Activated CD4-positive, alpha-beta T cell treated with anti-CD3 and anti-CD28 coated beads, Interleukin-2, Interleukin-6, amounts not matched to agents 100 ng/mL and 50 ng/mL, durations not matched to agents 16 hours and 8 hours (primary cell): Measurements from ENCODE around the gene PSAT1.

Experiments used
- DNase-seq: peaks from one replicate; pipeline ENCODE4 v3.0.0-alpha.2; 2020

Gene PSAT1

DNA sequence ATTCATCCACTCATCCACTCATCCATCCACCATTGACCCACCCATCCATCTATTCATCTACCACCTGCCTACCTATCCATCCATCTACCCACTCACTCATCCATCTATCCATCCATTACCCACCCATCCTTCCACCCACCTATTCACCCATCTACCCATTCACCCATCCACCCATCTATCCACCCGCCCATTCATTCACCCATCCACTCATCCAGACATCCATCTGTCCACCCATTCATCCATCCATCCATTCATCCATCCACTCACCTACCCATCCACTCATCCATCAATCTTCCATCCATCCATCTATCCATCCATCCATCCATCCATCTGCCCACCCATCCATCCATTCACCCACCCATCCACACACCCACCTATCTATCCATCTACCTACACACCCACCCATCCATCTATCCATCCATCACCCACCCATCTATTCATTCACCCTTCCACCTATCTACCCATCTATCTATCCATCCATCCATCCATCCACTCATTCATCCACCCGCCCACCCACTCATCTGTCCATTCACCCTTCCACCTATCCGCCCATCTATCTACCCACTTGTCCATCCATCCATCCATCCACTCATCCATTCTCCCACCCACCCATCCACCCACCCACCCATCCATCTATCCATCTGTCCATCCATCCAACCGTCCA is 23.2 kb downstream of the PSAT1 start:
- no peak for DNase-seq

DNA sequence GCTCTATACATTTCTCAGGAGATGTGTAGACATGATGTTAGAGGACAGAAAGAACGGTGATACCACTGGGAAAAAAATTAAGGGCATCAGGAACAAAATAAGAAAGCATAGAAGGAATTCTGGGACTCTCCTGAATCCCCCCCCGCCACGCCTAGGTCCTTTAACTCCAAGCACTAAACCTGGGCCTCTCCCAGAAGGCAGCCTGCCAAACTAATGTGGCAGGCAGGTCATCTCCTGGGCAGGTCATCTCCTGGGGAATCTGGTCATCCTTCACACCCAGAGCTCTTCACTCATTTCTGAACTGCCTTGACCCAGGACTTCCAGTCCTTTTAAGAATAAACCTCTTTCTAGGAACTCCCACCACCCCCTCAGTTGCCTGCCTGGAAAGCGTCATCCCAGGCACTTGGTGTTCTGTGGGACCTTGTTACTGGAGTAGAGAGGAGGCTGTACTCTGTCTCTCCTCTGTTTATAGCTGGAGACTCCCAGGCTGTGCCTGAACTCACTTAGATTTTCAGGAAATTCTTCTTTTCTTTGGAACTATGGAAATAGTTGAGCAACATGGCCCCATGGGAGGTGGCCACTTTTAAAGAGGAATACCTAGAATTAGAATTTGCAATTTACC is 24.1 kb downstream of the PSAT1 start:
- no peak for DNase-seq

DNA sequence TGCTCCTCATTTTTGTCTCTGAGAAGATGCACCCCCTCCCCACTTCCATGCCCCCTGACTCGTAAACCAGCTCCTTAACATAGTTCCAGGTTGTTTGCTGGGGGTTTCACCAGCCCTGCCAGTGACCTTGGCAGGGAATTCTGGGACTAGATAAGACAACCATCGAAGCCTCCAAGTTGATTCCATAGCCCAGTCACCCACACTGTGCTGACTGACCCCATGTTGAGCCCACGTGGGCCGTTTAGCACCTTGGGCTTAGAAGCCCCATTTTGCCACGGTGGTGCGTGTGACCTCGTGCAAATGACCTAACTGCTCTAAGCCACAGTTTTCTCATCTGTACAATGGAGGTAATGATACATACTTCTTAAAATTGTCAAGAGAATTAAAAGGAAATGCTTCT is 24.6 kb downstream of the PSAT1 start:
- DNase-seq, result no peak

DNA sequence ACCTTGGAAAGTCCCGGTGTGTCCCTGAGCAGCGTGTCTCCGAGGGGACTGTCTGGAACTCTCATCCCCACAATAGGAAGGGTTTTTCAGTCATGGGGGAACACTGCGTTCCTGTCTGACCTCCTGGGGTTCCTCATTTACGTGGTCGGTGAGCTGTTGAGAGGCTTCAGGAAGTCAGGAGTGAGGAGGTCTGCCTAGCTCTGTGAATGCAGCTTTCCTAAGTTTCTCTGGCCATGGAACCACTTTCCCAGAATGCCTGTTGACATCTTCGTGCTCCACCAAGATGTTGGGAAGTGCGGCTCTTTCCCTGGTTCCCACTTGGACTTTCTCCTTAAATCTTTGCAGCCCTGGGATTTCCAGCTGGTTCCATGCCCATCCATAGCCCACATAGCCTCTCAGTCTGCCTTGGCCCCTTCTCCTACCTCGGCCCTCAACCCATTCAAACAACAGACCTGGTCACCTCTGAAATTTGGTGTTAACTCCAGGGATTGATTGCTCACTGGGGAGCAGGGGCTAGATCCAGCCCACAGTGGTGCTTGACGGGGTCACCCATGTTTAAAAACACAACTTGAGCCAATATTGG is 27.2 kb downstream of the PSAT1 start:
- DNase-seq, result no peak

DNA sequence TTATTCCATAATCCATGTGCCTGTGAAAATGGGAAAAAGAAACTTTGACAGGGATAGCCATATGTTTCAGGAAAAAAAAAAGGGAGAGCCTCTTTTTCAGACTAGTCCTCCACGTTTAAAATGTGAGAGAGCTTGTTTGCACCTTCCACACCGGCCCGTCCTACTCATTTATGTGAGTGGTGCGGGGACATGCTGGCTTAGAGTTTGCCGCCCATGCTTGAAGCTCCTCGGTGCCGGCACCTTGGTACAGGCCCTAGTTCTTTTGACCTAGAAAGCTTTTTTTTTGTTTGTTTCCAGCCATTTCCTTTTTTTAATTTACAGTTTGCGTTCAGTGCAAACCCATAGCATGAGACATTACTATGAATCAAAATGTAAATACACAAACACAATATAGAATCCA is 27.8 kb downstream of the PSAT1 start:
- no peak for DNase-seq

DNA sequence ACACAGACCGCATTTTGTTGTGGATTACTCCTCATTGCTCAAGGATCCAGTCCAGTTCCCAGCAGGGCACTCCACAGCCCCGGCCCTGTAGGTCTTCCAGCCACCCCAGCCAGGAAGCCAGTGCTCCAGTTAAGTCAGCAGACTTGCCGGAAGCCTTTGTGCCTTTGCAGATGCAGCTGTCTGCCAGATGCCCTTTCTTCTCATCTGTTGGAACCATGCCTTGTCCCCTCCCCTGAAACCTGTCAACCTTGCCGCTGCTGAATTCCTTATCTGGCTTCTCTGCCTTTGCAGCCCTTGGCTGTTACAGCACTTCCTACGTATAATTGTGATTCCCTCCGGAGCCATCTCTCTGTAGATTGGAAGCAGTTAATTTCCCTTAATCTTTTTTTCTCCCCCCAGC is 28.4 kb downstream of the PSAT1 start:
- no peak for DNase-seq

DNA sequence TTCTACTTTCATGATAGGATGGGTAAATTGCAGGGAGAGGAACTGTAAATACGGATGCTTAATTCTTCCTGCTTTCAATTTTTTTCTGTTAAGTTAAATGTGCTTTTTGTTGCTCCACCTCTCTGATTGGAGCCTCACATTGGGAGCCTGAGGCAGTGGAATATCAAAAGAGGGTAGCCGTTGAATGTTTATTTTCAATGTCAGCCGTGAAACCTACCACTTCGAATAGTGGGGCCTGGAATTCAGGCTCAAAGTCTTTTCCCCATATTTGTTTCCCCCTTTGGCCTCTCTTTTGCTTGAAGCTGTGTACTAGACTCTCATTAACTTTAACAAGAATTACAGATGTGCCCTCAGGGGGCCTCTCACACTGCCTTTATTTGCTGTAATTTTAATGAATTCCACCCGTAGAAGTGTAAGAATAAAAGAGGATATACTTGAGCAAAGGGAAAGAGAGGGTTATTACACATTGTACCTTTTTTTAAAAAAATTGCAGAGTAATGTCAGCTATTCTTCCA is 29.0 kb downstream of the PSAT1 start:
- no peak for DNase-seq

DNA sequence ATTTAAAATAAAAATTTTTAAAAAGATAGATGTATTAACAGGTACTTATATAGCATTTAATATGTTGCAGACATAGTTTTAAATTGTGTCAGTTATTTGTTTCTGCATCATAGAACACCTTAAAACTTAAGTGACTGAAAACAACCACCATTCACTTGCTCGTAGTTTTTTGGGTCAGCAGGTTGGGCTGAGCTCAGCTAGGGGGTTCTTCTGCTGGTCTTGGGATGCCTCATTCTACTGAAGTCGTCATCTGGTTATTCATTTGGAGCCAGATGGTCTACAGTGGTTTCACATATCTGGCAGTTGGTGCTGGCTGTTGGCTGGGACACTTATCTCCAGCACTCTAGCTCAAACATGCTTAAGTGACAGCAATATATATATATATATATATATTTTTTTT is 29.6 kb downstream of the PSAT1 start:
- no peak for DNase-seq

DNA sequence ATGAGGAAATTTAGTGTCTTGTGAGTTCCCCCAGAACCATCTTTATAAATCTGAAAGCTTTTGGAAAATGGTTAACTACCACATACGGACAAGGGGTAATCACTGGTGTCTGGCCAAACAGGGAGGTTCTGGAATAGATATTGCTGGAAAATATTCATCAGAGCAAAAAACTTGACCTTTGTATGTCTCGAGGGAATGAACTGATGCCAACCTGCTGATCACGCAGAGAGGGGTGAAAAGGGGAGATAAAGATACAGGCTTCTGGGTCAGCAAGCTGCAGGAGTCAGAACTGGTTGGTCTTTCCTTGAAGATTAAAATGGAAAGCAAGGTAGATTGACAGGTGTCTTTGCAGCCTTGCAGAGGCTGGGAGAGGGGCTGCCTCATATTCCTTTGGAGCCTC is 35.5 kb downstream of the PSAT1 start:
- DNase-seq, result no peak

DNA sequence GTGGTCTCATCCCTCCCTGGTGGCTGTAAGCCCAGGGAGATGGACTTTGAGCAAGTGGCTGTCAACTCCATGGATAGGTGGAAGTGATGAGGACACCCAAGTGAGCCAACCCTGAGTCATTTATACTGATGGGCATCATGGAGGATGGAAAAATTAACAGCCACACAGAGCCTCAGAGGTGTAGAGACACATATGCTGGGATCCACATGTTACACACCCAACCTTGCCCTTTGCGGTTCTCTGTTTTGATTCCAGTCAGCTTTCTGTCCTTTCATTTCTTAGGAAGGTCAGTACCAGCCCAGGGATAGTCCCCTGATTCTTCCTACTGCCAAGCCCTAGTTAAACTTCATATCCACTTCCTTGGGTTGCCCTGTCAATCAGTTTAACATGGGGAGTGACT is 51.9 kb downstream of the PSAT1 start:
- no peak for DNase-seq

DNA sequence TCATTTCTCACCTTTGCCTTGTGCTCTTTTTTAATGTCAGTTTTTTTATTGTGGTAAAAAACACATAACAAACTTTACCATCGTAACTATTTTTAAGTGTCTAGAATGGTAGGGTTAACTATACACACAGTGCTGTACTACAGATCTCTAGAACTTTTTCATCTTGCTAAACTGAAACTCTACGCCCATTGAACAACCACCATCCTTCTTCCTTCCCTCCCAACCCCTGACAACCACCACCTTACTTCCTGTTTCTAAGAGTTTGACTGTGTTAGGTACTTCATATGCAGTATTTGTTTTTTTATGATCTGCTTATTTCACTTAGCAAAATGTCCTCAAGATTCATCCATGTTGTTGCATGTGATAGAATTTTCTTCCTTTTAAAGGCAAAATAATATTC is 54.9 kb downstream of the PSAT1 start:
- DNase-seq, result no peak

DNA sequence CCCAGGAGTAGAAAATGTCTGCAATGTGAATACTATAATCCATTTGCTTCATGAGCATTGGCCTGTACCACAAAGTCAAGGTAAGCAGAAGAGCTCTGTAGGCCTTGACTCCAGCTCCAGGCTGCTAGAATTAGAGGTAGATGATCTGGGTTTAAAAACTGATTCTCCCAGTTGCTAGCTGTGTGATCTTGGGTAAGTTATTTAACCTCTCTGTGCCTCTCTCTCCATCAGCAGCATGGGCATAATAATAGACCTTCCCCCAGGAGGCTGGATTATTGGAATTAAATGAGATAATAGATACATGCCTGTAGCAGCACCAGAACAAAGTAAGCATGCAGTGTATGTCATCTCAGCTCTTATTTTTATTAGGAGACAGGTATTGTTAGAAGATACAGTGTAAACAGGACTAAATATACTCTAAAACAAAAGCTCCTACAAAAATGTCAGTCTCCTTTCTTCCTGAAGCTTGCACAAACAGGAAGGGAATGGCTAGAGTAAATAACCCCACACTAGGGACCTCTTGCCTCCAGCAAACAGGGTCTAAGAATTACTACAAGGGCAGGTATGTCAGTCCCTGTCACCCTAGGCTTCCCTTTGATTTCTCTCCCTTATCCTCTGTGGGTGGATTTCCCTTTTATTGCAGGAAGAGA is 57.5 kb downstream of the PSAT1 start:
- DNase-seq, result no peak

DNA sequence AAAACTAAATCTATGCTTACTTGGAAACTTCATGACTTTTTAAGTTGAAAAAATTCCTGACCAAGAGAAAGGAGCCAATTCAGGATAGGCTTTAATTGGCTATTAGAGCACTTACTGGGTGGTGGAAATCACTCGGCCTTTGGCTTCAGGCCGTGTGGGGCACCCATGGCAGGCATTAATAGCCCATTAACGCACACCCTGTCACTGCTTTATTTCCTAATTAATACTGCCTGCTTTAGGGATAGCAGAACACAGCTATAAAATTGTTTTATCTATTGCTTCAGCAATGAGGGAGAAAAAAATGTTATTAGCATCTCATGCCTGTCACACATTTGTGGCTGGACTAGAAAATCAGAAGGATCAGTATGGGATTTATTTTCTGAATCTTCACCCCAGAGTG is 58.1 kb downstream of the PSAT1 start:
- DNase-seq, result no peak

DNA sequence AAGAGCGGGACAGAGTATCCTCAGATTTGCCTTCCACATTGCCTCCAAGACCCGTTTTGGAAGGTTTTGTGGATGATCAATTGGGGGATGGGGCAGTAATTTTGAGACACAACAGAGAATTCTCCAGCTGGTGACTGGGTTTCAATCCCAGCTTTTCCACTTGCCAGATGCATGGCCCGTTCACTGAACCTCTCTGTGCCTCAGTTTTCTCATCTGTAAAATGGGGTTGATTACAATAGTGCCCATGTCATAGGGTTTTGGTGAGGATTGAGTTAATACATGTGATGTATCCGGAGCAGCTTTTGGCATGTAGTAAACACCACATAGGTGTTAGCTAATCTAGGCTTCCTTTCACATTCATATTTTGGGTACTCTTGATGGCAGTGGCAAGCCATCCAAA is 59.7 kb downstream of the PSAT1 start:
- DNase-seq, result no peak

DNA sequence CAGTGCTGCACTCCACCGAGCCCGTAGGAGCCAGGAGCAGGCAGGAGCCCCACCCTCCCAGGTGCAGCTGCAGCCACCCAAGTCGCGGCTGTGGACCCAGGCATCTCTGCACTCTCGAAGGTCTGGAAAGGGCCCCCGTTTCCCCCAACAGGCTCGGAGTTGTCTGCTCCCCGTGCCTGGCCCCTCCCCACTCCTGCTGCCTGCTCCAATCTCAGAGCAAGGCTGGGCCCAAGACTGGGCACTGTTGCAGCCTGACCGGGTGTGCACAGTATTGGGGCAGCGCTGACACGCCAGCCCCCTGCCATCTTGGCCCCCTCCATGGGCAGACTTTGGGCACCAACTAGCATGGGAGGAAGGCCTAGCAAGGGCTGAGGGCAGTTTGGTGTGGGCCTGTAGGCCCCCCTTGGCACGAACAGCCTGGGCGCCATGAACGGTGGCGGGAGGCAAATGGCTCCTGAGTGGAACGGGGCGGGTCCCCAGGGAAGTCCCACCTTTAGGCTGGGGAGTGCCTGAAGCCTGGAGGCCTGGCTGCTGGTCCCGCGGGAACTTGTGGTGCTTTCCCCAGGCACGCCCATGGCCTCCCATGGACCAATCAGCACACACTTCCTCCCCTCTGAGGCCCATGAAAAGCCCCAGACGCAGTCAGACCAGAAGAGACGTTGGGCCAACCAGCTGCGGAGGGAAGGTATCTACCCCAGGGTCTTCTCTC is 60.4 kb downstream of the PSAT1 start:
- DNase-seq, result no peak

DNA sequence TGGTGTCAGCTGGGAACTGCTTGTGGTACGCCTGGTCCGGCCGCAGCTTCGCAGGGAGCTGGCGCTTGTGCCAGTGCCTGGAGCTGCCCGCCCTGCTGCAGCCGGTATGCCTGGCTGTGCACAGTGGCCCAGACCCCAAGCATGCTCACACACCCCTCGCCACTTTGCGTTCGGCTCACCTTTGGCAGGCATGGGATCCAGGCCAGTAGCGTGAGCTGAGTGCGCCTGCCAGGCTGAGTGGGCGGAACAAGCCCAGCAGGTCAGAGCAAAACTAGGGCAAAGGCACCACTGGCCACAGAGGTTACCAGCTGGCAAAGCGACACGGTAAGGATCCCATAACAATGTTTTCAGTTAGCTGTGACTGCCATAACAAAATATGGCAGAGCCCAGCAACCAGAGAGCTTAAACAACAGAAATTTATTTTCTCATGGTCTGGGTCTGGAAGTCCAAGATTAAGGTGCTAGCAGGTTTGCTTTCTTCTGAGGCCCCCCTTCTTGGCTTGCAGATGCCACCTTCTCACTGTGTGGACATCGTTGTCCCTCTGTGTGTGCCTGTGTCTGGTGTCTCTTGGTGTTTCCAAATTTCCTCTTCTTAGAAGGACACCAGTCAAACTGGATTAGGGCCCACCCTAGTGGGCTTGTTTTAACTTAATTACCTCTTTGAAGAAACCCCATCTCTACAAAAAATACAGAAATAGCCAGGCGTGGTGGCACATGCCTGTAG is 61.6 kb downstream of the PSAT1 start:
- DNase-seq, result no peak

DNA sequence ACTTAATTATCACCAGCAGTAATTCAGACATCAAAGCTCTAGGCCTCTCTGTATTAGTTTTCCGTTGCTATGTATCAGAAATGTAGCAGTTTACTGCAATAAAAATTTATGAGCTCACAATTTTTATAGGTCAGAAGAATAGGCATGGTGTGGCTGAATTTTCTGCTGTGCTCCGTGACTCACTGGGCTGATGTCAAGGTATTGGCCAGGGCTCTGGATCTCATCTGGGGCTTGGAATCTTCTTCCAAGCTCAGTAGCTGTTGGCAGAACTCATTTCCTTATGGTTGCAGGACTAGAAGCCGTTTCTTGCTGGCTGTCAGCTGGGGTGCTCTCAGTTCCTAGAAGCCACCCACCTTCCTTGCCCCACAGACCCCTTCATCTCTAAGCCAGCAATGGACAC is 66.3 kb downstream of the PSAT1 start:
- no peak for DNase-seq

DNA sequence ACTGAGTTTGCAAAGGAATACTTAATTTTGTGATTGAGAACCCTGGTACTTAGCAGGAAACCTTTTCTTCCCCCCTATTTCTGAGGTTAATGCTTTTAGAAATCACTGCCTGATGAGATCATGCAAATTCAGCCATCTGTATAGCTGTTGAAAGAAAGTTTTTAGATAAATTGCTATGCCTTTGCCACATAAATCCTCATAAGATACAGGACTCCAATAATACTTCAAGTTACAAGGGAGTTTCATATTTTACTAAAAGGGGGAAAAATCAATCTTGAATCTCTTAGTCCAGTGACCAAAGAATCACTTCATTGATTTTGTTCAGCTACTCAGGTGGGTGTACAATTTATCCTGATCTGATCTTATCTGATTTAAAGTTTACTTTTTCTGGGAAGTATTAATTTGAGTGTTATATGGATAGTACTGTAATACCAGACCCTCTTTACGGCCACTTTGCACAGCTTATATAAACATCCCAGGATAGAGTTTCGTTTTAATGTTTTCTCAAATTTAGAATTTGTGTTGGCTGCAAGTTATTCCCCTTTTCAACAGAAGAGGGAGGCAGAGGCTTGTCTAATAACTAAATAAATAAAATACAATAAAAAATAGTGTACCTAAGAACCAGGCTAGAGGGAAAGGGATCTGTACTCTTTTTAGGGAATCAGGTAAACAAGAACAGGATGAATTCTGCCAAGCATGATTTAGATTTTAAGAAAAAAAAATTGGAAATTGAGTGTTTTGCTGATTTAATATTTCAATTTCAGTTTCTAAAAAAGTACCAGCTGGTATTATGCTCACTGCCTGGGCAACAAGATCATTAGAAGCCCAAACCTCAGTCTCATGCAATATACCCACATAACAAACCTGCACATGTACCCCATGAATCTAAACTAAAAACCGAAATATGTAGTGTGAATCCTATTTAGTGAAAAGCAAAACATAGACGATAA is 69.1 kb downstream of the PSAT1 start:
- no peak for DNase-seq

DNA sequence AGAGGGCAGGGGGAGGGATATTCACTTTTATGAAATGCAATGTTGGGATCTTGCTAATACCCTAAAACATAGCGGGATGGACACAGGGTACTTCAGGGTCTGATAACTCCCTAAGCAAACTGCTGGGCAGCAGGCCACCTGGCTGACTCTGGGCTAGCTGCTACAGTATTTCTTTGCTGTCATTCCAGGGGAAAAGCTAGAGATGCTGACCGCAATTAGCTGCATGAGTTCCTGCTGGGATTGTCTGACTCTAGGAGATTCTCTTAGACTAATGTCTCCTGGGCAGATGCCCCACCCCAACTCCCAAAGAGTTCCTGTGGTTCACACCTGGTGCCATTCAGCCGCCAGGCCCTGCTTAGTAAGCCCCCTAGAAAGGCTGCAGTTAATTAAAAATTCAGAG is 69.9 kb downstream of the PSAT1 start:
- DNase-seq, result no peak

DNA sequence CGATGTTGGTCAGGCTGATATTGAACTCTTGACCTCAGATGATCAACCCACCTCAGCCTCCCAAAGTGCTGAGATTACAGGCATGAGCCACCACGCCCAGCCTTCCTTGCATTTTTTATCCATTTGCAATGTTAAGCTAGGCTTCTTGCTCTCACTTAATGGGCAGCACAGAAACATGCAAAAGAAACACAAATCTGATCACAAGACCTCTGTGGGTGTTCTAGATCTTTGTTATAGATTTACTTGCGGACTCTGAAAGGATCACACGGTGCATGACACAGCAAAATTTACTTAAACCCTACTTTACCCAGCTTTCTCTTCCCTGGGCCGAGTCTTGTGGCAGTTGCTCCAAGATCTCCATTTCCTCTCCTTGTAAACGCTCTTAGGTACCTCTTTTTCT is 71.3 kb downstream of the PSAT1 start:
- no peak for DNase-seq

DNA sequence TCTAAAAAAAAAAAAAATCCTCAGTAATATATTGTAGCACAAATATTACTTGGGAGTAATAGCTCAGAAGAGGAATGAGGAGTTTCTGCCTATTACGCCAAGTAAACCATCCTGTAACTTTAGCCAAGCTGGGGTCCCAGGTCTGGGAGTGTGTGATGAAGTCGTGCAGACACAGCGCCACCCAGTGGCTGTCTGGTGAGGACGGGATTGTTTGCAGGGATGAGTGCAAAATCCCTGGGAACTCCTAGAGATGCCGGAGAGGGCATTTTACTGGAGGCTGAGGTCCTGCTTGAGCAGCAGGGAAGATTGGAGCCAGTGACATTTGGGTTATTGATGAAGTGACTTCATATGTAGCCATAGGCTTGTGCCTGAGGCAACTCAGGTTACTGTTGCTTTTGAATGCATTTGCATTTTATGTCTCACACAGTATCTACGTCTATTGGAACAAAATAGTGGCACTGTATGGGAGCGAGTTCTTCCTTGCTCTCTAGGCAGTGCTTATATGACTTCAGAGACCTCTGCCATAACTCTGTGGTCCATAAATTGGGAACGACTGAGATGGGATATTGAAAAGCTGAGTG is 72.8 kb downstream of the PSAT1 start:
- DNase-seq, result peak; percentile 59
